OCI-LY3 (cell line): Measurements from ENCODE around the gene SYNDIG1.

Source experiments
- CTCF ChIP-seq: fragments of 200-600, 300-600 bp; sonication (generic); IDR thresholded peaks from 2 replicates; pipeline ENCODE4 v1.5.1; 2014; ENCODE audit warnings: antibody characterized with exemption, low read length, low read depth
- EZH2phosphoT487 ChIP-seq: fragments of 200-600 bp; shearing (Covaris generic); IDR thresholded peaks from 2 replicates; pipeline ENCODE4 v1.6.1; 2018; ENCODE audit warnings: antibody characterized with exemption, mixed run types, low read depth

GRCh38 chr20:24443436-24443835 lies 26.0 kb upstream of the SYNDIG1 start:
- no peak for TF ChIP-seq CTCF
- TF ChIP-seq EZH2phosphoT487, result no peak
